ENCODE data around the gene LYRM4.

LYRM4 gene

DNA sequence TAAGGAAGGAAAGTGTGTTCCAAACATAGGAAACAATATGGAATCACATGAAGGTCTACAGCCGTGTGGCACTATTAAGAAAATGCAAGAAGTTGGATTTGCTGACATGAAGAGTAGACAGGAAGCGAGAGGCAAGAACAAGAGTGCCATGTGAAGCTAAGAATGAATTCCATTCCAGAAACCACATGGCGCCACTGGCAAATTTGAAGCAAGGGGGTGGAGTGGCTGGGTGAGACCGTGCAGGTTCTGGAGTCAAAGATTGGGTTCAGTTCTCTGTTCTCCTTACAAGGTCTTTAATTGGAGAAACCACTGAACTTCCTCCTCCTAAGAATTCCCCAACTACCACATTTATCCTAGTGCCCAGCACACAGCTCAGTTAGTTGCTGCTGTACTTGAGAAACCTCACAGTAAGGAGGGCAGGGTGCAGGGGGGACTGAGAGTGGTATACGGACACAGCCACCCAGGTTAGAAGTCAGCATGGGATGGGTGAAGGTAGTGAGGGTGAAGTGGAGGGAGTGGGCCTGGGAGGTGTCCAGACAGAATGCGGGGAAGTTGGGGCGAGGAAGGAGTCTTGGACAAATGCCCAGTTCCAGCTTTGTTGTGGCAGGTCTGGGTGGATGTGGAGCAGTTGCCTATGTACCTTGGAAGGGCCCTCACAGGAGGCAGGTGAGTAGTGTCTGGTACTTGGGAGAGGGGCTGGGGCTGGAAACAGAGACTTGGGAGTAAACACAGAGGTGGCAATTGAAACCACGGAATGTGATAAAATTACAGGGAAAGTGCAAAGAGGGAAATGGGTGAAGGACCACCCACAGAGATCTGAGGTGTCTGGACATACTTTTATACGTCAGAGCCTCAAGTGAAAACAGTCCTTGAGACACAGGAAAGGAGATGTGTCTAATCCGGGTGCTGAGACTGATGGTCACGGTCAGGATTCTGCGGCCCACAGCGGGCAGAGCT, 14.3 kb downstream of the LYRM4 start:
- DNase-seq (ENCODE audit: low read depth) = no peak

DNA sequence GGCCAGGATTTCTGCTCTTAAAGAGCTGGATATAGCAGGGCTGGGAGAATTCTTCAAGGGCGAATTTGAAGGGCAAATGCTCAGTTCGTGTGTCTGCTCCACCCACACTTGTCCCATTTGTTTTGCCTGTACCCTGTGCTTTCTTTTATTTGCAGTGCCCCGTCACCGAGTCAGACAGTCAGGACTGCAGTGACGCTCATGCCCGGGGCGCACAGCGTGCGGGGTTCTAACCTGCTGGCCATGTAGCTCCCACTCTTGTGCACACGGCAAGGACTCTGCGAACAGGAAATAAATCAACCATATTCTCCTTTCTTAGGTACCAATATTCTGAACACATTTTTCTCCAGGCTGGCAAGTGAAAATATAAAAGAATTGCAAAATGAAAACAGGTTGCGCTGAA, 17.7 kb downstream of the LYRM4 start:
- no peak for DNase-seq (ENCODE audit: low read depth)

DNA sequence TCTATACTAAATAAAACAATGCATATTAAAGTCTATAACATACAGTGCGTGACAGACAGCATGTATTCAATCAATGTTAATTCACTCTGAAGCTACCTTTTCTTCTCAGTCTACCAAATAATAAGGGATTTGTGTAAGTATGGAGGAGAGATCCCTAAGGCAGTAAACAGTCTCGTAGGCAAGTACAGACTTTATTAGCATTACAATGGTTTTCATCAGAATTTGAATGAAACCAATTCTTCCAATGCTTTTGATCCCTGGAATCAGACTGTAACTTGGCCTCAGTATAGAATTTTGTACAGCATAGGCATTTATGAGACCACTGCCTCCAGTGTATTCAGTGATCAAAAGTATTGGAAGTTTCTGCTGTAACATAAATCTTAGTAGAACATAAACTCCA, 19.5 kb downstream of the LYRM4 start:
- no peak for DNase-seq (ENCODE audit: low read depth)

DNA sequence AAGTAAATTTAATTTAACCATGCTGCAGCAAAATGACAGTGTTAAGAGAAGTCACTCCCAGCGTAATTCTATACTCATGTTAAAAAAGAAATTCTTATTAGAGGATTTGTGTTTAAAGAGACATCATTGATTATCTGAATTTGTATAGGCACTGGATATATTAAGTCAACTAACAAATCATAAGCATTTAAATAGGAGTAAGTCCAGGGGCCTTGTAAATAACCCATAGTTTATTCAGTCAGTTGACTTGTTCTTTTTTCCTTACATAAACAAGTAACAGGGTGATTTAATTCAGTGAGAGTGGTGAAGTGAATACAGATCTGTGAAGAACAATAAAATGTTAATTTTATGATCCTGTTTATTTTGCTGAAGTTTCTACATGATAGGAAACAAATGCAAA, 22.4 kb downstream of the LYRM4 start:
- DNase-seq (ENCODE audit: low read depth) = no peak

DNA sequence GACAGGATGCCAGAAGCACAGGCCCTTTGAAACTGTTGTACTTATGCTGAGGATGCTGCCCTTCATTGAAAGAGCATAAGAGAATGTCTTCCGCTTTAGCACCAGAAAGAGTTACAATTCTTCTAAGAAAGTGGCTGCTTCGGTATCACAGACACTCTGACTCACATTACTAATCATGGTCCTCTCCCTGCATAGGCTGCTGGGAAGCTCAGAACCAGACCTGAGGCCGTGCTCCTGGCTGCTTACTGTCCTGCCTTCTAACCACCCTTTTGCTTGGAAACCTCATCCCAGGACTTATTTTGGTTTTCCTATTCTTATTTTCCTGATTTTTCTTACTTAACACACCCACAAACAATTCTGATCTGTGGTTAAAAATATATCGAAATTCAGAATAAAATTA, 22.9 kb downstream of the LYRM4 start:
- no peak for DNase-seq (ENCODE audit: low read depth)

DNA sequence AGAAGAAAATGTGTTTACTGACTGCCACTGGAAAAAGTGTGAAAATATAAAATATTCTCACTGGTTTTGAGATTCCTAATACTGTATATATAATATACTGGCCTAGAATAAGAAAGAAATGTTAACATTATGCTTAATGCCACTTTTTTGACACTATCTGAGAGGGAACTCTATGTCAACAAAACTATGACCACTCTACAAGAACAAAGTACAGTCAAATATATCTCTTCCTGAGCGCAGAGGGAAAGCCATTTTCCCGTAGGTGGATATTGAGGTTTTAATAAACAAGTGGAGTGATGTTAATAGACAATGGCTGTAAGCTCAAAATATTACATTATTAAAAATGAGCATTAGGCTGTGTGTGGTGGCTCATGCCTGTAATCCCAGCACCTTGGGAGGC, 24.9 kb downstream of the LYRM4 start:
- no peak for DNase-seq (ENCODE audit: low read depth)

DNA sequence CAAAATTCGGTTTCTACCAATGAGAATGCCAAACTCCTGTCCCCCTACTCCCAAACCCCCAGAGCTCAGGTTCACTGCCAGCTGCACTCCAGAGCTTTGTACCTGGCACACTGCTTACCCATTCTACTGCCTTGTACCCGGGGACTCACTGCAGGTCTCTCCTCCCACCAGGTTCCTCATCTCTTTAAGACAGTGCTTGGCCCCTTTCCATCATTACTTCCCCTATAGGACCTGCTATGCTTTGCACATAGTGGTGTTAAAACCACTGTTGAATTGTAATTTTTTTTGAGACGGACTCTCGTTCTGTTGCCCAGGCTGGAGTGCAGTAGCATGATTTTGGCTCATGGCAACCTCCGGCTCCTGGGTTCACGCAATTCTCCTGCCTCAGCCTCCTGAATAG, 25.9 kb downstream of the LYRM4 start:
- no peak for DNase-seq (ENCODE audit: low read depth)

DNA sequence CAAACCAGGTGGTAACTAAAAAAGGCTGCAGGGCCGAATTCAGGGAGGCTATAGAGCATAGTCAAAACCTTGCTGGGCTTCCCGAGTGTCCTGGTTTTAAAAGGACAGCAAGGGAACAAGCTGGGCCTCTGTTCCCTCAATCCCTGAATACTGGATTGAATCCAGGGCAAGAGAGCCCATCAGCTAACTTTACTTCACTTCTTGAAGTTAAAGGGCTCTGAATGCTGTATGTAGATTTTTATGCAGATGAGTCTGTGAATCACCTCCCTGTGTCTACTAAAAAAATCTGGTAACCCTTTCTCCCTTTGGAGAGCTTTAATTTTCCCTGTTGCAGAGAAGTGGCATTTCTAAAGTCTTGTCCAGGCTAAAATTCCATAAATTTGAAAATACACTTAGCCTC, 29.5 kb downstream of the LYRM4 start:
- DNase-seq (ENCODE audit: low read depth) = no peak

DNA sequence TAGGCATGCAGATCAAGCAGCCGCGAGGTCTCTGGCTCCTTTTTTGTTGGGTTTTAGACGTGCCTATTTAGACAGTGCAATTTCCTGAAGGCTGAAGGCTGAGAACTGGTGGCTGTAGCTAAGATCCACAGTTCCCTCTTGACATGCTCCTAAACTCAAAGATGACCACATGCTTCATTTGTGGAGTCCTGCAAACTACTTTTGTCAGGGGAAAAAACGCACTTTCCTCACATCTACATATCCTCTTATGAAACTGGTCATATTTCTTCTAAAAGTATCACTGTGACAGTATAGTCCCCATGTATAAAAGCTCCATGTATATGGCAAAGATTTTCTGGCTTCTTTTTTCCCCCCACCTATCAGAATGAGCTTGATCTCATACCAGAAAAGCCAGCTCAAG, 30.7 kb downstream of the LYRM4 start:
- DNase-seq (ENCODE audit: low read depth) = no peak

DNA sequence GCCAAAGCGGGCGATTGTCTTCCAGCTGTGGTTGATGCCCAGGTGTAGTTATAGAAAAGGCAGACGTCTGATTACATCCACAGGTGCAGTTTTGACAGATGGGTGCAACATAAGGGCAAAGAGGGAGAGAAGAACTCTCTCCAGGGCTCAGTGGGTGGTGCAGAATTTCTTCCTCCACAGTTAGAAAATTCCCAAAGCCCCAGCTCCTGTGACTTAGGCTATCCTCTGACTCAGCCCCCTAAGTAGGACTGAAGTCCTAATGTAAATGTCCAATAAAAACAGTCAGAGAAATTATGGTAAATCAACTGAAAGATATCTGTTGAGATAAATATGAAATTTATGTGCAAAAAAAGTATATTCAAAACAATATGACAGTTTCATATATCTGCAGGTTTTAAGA, 31.4 kb downstream of the LYRM4 start:
- no peak for DNase-seq (ENCODE audit: low read depth)

DNA sequence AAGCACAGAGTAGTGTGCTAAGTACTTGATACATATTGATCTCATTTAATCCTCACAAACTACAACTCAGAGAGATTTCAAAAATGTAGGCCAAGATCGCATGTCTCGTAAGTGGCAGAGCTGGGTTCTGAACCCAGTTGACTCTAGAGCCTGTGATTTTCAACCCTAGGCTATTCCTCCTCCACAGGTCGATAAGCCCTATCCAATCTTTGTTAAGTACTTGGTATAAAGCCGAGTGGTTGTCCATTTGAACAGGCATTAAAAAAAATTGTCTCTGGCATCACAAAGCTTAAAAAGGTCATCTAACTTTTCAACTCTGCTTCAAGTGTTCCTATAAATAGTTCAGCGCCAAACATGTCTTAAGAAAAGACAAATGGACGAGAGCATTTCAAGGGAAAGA, 37.4 kb downstream of the LYRM4 start:
- DNase-seq (ENCODE audit: low read depth) = no peak

DNA sequence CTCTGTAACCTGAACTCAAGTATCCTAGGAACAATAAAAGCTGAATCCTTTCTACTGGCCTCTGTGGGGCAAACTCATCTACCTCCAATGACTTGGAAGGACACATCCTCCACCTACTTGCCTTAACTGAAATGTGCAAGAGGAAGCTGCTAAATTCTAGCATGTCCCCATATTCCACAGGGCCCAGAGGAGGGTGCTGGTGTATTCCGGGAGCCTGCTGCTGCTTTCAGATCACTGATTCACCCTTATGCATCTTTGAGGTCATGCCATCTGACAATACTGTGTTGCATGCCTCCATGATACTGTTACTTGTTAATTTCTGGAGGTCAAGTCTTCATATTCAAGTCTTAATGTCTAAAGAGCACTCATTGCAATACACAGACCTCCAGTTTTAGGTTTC, 40.3 kb downstream of the LYRM4 start:
- no peak for DNase-seq (ENCODE audit: low read depth)

DNA sequence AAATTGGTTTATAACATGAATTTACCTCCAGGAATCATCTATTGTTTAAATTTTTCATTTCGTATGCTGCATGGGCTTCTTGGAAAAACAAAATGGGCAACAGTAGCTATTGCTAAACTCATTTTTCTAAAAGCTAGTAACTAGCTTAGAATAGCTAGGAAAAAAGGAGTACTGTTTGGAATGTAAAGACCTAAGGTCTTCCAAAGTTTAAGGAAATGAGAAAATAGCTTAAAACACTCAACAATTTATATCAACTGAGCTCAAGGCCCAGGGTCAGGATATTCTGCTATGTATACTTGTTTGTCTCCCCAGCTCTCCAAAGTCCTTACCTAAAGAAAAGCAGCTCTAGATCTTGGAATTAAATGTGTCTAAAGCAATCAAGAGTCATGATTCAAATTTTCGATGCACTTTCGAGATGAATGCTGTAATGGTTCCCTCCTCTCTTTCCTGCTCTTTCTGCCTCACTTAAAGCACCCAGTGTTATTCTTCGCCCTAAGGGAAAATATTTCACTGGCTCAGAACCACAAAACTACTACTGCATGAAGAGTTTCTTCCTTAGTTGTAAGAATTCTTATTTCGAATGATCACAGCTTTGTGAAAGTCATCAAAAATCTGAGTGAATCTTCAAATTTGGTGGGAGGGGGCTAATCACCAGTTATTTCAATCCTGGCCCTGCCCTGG, 41.6 kb downstream of the LYRM4 start:
- DNase-seq (ENCODE audit: low read depth) = no peak

DNA sequence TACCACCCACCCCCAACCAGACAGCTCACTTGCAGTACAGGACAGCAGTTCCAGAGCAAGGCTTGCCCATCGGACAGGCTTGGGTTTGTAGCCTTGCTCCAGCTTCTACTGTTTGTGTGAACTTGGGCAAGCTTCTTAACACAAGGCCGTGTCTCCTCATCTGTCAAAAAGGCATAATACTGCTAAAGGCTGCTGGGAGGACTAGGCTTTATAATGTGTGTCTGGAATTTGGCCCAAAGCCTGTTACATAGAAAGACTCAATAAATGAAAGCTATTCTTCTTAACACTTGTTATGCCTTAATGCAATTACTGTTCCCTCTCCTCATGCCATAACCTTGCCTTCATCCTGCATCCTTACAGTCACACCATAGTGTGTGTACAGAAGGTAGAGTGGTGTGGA, 43.4 kb downstream of the LYRM4 start:
- no peak for DNase-seq (ENCODE audit: low read depth)

DNA sequence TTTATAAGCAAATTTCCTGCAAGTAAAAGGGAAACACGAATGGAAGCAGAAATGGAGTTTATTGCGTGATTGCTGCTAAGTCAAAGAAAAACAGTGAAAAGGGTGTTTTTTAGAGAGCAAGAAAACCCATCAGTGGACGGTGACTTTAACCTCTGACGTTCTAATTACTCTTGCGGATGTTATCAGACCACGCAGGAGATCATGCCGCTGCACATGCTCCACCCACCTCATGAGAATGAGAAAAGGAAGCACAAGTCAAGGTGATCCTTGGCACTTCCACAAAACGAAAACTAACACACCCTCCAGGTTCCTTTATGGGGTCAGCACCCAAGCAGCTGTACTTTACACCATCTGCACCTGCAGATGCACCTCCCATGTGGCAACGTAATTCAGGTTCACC, 45.0 kb downstream of the LYRM4 start:
- no peak for DNase-seq (ENCODE audit: low read depth)

DNA sequence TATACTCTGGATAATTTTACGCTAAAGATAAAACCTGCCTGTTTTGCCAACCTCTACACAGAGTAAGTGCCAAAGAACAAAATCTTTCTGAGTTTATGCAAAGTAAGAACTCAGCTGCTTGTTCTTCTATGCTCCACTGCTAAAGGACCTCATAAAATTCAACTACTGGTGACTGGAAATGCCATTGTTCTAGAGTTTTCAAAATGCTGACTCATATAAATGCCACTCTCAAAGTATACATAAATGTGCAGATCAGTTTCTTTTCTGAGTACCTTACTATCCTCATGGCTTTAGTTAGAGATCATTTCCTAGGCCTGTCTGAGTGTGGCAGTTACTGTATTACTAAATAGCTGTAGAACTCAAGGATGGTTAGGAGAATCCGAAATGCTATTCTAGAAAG, 45.6 kb downstream of the LYRM4 start:
- no peak for DNase-seq (ENCODE audit: low read depth)

DNA sequence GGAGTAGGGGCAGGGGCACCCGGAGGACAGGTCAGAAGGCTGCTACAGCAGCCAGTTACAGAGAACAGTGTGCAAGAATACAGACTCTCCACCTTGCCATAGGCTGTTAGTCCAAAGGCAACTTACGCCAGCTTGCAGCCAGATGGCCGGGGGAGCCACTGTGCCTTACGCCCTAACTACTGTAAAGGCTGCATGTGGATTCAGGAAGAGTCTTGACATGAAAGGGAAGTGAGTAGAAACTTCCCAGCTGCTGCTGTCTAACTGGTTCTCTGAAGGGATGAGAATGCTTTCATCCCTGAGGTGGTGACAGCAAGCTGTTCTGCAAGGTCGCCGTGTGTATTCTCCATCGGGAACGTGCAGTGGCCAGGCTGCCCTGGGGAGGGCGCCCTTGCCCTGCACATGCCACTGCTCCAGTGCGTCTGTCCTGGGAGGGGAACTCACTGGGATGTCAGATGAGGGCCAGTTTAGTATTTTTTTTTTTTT, 46.1 kb downstream of the LYRM4 start:
- DNase-seq (ENCODE audit: low read depth) = no peak

DNA sequence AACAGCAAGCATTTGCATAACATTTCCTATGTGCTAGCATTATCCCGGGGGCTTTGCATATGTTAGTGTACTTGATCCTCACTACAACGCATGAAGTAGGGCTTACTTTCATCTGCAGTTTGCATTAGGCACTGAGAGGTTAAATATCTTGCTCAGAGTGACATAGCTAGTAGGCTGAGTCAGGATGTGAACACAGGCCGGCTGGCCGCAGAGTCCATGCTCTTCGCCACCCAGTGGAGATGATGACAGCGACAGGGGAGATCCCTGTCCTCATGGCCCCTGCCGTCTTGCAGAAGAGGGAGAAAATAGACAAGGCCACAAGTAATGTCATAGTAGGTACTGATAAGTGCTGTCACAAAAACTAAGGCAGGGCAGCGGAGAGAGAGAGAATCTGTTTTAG, 46.9 kb downstream of the LYRM4 start:
- no peak for DNase-seq (ENCODE audit: low read depth)

DNA sequence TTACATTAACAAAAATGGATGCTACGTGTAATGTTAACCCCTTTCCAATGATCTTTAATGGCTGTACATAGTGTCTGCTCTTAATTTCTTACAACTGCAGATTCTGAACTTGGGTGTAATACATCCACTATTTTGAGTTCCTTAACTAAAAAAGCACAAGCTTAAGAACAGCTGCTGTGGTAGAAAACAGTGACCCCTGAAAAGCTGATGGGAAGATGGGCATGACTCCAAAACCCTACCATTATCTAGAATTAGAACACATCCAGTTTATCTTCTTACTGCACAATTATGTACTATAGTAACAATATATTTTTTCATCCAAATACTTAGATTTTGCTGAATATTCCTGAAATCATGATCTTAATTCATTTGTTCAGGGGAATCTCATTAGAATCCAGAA, 49.3 kb downstream of the LYRM4 start:
- no peak for DNase-seq (ENCODE audit: low read depth)

DNA sequence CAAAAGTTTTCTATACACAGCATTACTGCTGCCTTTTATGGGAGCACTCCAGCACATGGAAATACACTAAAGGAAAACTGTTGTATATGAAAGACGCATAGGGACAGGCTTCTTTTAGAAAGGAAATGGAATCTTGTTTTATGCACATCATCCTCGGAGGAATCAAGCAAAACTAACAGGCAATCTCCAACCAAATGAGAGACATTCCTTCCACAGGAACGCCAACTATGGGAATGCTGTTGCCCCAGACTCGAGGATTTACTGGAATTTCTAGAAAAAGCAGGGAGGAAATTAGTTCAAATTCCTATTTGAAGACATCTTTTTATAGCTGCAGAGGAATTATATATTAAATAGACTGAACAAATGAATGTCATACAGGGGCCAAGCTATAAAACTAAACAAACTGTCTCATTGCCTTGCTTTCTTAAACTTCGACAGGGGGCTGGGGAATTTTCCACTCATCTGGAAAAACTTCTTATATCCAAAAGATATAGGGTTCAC, 52.2 kb downstream of the LYRM4 start:
- DNase-seq (ENCODE audit: low read depth) = no peak

DNA sequence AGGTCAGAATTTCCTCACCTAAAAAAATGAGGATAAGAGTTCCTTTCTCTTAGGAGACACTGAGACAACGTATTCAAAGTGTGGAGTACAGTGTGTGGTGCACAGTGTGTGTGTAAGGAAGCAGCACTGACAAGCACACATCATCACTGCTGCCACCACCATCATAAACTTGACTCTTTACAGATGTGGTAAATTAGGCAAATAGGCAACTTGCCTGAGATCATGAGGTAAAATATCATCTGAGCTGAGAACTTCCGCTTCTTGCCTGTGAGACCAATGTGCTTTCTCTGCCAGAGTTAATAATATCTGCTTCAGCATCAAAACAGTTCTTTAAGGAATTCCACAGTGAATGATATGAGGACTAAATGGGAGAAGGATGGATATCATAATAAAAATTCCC, 52.7 kb downstream of the LYRM4 start:
- DNase-seq (ENCODE audit: low read depth) = no peak

DNA sequence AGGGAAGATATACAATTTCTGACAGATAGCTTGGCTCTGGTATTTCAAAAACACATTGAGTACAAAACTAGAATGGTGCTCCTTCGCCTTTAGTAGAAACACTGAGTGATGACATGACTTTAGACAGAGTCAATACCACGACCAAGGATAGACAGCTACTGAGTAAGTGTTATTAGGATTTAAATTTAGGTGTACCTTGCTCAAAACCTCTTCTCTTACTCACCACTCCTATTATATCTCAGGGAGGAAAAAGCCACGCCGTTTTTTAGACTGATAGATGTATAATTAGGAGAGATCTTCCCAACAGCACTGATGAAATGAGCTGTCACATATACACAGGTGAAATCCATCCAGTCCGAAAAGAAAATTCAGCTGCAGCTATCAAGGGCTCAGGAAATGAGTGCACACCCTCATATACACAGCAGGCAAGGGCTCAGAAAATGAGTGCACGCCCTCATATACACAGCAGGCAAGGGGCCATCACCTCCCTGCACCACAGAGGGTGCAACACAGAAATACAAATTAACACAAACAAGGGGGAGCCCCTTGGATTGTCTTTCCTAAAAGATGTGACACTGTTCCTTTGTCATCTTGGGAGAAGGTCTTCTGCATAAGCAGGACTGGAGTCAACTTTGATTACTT, 53.7 kb downstream of the LYRM4 start:
- DNase-seq (ENCODE audit: low read depth) = no peak
